Amniotic stem cell (primary cell): ENCODE data around the gene ZG16B.

Source experiments
- DNase-seq: peaks from one replicate; lab custom pipeline; 2025; lab: John Stamatoyannopoulos, UW

The ZG16B gene

DNA sequence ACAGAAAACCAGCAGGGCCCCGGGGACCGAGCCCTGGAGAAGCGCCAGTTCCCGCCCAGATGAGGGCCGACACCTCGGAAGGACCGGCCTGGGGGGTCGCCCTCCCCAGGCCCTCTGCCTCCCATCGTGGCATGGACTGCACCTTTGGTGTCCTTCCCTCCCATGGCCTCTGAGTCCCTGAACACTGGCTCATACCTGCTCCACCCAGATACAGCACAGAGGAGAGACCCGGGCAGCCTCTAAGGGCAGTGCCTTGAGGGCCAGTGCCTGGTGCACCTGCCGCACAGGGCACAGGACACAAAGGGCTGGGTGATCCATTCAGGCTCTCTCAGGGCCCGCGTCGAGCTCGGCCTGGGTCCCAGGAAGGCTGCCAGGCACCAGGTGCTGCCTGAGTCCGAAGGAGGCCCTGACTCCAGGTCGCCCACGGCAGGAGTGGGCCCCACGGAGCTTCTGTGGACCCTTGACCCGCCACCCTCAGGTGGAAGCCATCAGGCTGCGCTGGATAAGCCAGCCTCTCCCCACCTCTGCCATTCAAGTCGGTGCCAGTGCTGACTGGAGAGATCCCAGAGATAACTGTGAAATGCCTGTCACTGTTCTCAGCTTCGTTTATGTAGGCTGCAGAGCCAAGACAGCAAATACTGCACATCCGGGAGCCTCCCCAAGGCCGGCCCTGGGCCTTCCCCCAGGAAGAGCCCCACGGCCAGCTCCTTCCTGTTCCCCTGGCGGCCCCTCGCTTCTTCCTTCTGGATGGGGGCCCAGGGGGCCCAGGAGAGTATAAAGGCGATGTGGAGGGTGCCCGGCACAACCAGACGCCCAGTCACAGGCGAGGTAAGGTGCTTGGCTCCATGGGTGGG lies at the start of gene ZG16B:
ZG16B (plus strand) TSS at position 803 of the 854 bp plus-strand sequence. CDS start 139 bp downstream, outside the sequence.
- DNase-seq = no peak

- DNase-seq = no peak
Measured at GRCh38 chr16:2782583-2783351, 47.3 kb upstream of the ZG16B start.

DNA sequence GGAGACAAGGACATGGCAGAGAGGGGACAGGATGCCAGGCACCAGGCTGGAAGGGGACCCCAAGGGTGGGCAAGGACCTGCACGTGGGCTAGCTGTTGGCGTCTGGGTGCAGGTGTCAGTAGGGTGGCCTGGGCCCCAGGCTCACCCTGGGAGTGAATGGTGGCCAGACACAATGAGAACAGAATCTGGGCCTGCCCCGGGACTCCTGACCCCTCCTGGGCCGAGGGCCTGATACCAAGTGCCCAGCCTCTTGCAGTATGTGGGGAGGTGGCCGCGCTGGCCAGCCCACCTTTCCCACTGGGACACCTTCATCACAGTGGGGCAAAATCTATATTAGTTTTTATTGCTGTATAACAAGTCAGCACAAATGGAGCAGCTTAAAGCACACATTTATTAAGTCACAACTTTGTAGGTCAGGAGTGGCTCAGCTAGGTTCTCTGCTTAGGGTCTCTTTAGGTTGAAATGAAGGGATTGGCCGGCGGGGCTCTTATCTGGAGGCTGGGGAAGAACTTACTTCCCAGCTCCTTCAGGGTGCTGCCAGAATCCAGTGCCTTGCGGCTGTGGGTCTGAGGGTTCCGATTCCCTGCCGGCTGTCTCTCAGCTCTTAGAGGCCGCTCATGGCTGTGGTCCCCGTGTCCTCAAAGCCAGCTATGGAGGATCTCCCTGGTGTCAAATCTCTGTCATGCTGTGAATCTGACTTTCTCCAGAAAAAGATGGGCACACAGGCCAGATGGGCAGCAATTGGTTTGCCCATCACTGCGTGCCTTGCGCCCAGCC lies 46.3 kb upstream of the ZG16B start:
- DNase-seq = no peak

- DNase-seq = no peak
Measured at GRCh38 chr16:2784358-2785100, 45.6 kb upstream of the ZG16B start.

DNA sequence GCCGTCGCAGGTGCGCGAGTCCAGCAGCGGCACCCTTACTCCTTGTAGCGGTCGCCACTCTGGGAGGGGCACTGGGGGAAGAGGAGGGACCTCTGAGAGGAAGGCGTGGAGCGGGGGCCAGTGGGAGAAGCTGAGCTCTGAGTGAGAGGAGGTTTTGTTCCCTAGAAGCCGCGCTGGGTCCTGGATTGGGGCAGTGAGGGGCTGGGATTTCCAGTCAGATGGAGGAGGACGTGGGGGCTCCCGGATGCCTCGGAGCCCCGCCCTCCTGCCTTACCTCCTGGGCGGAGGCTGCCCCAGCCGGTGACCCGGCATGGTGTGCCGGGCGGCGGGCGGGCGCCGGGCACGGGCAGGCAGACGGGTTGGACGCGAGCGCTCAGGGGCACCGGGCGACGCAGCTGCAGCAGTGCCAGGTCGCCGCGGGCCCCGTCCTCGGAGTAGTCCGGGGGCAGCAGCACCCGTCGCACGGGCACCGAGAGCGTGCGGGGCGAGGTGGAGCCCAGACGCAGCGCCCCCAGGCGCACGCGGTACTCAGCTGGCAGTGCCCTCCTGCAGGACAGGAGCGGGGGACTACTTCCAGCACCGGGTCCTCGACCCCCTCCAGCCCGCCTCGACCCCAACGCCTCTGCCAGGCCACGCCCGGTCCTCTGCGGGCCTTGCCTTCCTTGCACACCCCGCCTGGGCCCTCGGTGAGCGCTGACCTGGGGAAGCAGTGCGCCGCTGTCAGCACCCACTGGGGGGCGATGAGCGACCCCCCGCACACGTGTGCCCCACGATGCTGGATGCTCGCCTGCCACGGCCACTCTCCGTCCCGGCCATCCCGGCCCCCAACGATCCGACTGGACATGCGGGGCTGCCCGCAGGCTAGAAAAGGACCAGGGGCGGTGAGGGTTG lies 44.8 kb upstream of the ZG16B start:
- DNase-seq = no peak

DNA sequence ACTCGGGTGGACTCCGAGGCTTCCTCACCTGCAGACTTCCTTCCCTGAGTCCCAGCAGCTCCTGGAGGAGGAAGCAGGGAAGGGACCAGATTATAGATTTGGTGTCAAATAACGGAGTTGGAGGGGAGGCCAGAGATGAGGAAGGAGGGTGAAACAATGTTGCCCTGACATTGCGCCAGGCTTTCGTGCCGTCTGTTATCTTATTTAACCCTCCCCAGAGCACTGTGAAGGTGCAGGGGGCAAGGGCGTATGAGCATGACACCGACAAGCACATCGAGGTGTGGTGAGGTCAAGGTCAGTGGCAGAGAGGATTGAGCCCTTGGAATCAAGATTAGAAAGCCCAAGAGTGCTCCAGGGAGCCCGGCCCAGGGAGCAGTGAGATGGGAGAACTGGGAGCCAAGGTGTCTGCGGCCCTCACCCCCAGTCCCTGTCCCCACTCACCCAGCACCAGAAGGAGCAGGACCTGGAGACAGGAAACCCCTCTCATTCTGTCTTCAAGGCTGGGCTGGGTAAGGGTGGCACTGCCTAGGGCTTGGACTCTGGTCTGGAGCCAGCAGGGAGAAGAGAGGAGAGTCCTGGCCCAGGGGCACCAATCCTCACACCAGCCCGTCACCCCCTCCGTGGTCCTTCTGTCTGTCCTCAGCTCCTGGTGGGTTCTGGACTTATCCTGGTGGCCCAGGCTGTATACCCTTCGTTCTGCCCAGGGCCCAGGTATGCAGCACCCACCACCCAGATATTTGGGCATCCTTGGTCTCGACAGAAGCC lies 43.9 kb upstream of the ZG16B start:
- no peak for DNase-seq

DNA sequence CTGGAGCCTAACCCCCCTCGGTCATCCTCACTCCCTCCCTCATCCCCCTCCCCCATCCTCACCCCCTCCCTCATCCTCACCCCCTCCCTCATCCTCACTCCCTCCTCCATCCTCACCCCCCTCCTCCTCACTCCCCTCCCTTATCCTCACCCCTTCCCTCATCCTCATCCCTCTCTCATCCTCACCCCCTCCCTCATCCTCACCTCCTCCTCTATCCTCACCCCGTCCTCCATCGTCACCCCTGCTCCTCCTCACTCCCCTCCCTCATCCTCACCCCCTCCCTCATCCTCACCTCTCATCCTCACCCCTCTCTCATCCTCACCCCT lies 43.3 kb upstream of the ZG16B start:
- DNase-seq = no peak

- DNase-seq = no peak
Measured at GRCh38 chr16:2787406-2787805, 42.7 kb upstream of the ZG16B start, which contains the start of gene PRSS33. PRSS33 (minus strand) TSS chr16:2787560; CDS start chr16:2786547, 1,013 bp downstream.

DNA sequence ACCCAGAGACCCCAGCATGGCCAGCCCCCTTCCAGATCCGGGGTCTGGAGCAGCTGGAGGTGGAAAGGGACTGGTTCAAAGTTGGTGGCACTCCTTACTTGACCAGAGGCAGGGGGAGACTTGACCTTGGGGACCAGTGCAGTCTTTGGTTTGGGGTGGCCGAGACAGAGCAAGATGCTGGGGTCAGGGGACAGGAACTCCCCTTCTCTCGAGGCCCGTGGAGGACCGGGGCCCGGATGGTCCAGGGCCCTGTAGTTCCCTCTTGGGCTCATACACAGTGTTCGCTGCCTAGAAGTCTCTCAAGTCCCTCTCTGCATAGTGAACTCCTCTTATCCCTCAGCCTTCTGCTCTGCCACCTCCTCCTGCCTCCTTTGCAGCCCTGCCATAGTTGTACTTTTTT lies 42.1 kb upstream of the ZG16B start:
- DNase-seq = no peak

DNA sequence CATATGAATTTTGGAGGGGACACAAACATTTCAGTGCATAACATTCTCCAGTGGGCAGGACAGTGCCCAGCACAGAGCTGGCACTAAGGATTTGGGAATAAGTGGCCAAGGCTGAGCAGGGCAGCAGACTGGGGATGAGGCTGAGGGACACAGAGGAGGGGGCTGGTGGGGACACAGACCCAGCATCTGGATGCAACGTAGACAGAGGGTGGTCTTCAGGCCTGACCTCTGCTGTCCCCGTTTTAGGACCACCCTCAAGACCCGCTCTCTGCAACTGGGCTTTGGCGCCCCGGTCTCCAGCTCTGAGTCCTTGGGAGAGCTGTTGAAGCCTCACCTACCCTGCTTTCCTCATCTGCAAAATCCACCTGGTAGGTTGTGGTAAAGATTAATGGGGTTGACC lies 39.5 kb upstream of the ZG16B start:
- no peak for DNase-seq

DNA sequence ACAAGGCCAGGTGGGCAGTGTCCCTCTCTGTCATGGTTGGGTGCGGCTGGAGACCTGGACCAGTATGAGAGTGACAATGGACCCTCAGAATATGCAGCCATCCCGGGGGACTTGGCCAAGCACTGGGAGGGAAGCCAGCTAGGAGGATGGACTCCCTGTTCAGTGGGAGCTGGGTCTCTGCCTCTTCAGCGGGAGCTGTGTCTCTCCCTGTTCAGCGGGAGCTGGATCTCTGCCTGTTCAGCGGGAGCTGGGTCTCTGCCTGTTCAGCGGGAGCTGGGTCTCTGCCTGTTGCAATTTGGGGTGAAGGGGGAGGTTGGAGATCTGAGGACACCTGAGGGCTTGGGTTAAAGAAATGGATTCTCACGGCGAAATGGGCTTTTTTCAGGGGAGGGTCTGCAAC lies 38.9 kb upstream of the ZG16B start:
- DNase-seq = no peak

DNA sequence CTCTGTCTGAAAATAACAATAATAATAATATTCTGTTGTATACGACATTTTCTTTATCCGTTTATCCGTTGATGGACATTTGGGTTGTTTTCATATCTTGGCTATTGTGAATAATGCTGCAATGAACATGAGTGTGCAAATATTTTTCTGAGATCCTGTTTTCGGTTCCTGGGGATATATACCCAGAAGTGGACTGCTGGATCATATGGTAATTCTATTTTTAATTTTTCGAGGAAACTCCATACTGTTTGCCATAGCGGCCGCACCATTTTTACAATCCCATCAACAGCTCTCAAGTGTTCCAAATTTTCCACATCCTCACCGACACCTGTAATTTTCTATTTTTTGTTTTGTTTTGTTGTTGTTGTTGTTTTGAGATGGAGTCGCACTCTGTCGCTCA lies 37.2 kb upstream of the ZG16B start:
- DNase-seq = no peak

DNA sequence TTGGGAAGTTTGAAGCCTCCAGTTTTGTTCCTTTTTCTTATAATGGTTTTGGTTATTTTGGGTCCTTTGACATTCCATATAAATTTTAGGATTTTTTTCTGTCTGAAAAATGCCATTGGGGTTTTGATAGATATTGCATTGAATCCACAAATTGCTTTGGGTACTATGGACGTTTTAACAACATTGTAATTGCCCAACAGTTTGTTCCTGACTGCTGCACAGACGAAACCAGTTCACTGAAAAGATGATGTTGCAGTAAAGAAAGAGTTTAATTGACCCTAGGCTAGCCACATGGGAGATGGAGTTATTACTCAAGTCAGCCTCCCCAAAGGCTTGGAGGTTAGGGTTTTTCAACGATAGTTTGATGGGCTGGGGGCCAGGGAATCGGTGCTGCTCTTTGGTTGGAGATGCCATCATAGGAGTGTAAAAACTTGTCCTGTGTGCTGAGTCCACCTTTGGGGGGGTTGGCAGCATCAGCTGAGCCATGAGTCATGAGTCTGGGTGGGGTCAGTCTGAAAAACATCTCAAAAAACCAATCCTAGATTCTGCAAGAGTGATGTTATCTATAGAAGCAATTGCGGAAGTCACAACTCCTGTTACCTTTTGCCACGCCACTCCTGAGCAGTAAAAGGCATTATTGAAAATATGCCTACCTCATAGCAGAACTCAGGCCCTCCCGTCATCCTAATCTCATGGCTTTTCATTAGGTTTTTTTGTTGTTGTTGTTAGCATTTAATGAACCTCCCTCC lies 34.5 kb upstream of the ZG16B start:
- no peak for DNase-seq

DNA sequence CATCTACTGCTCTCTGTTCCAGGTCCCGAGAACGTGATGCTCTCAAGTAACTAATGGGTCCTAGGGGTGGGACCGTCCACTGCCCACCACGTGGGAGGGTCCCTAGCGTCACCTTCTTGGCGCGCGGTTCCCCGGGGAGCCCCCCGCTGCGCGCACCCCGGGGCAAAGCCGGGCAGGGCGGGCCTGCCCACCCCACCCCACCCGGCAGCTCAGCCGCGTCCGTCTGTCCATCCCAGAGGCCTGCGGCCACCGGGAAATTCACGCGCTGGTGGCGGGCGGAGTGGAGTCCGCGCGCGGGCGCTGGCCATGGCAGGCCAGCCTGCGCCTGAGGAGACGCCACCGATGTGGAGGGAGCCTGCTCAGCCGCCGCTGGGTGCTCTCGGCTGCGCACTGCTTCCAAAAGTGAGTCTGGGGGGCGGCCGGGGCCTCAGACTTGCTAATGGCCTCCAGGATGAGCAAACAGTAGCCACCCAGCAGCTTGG lies 31.3 kb upstream of the ZG16B start:
- no peak for DNase-seq

GRCh38 chr16:2799205-2799858 lies 30.8 kb upstream of the ZG16B start:
- DNase-seq = no peak

DNA sequence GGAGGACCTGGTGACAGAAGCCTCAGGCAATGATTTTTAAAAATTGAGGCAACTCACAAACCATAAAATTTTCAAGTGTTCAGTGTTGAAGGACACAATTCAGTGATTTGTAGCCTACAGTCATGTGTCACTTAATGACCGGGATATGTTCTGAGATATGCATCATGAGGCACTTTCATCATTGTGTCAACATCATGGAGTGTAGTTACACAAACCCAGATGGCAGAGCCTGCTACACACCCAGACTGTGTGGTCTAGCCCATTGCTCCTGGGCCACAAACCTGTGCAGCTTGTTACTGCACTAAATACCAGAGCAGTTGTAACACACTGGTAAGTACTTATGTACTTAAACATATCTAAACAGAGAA lies 30.3 kb upstream of the ZG16B start:
- DNase-seq = no peak

DNA sequence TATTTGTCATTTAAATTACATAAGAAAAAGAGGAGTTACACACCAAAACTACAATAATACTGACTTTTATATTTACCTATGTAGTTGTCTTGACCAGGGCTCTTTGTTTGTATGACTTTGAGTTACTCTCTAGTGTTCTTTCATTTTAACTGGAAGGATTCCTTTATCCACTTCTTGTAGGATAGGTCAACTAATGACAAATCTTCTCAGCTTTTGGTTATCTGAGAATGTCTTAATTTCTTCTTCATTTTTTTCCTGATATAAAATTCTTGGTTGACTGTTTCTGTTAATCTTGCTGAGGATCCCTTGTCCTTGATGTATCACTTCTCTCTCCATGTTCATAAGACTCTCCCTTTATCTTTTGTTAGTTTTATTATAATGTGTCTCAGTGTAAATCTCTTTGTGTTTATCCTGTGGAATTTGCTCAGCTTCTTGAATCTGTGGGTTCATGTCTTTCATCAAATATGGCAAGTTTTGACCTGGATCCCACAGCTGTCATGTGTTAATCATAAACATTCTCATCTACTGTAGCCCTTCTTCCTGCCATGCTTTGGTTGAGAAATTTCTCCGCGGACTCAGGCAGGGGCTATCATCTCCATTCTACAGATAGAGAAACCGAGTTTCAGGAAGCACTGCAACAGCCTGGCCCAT lies 26.4 kb upstream of the ZG16B start:
- DNase-seq = no peak

- DNase-seq = no peak
Measured at GRCh38 chr16:2804728-2805127, 25.4 kb upstream of the ZG16B start.
